Dedifferentiated amniotic fluid mesenchymal stem cell (primary cell): ENCODE results near the gene BTBD9.

Experiments used
- DNase-seq: peaks from one replicate; pipeline ENCODE4 v3.0.0-alpha.2; 2016; ENCODE audit errors: extremely low spot score

BTBD9 gene

DNA sequence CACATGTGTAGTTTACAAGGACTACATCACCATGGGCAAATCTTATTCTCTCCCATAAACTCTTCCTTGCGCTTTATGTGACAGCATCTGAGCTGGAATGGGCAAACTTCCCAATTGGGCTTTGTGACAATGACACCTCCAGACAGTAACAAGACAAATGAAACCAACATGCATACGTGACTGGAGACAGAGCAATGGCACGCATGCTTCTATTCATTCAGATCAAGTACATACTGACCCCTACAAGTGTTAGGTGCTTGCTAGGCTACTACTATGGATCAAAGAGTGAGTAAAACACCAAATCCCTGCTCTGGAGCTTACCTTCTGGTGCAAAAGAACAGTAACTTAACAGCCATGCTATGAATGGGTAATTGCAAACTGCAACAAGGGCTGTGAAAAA, 394.9 kb downstream of the BTBD9 start:
- DNase-seq: no peak

DNA sequence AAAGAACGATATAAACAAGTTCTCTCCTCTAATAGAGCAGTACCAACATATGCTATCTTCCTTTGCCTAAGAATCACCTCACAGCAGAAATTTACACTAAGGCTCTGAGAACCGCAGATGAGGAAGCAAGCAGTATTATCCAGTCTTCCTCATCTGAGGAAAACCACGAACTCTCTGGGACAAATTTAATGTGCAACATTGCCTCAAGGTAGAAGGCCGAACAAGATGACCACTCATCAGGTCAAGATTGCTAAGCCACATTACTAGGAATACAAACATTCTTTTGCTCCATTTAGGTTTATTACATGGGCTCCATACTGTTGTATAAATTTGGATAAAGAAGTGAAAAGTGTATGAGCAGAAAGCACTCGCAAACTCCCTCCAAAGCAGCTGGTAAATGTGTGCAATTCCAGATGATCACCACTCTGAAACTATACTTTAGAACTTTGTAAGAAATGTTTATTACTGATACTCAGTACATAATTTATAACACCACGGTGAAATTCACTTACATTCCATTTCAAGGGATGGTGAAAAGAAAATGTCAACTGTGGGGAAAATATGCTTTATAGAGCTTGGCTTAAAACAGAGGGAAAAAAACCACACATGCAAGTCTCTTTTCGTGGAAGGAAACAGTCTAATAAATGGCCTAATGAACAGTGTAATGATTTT, 398.4 kb downstream of the BTBD9 start:
- no peak for DNase-seq

DNA sequence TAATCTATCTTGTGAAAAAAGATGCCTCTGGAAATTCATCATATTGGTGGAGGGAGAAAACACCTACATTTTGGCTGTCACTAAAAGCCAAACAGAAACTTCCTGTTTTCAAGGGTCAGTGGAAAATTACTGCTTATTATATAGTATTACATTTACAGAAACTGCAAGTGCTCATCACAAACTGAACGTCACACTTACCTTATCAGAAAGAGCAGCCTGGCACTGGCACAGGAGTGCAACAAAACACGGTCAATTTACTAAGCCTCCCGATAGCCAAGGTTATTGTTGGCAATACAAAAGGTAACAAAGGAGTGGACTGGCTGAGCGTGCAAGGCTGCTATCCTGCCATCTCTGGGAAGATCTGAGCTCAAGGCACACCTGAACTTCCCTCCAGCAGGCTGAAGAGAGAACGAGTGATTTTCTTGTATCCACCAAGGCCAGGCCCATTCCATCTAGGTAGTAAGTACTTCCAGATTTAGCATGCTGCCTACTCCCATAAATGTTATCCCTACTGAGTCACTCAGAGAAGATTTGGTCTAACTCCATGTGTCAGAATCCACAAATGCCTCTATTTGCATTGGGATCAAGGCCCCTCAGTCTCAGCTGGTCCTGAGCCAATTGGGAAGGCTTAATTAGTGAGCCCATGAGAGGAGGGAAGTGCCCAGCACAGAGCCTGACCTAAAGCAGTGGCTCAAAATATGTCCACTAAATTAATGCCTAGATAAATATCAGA, 399.8 kb downstream of the BTBD9 start:
- no peak for DNase-seq

DNA sequence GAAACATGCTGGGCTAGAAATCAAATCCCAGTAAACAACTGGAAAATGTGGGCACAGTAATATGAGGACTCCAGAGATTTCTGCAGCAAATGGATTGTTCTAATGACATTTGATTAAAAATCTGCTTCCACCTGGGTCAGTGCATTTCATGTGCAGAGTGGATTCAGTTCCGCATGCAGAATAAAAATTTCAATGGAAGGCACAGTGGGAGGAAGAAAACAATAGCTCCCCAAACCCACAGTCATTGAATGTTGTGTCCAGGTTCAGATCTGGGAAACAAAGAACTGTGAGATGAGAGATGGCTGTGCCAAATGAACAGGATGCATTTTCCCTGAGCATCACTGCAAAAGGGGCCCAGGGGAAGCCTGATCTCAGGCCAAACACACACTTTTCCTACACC, 403.1 kb downstream of the BTBD9 start:
- no peak for DNase-seq

DNA sequence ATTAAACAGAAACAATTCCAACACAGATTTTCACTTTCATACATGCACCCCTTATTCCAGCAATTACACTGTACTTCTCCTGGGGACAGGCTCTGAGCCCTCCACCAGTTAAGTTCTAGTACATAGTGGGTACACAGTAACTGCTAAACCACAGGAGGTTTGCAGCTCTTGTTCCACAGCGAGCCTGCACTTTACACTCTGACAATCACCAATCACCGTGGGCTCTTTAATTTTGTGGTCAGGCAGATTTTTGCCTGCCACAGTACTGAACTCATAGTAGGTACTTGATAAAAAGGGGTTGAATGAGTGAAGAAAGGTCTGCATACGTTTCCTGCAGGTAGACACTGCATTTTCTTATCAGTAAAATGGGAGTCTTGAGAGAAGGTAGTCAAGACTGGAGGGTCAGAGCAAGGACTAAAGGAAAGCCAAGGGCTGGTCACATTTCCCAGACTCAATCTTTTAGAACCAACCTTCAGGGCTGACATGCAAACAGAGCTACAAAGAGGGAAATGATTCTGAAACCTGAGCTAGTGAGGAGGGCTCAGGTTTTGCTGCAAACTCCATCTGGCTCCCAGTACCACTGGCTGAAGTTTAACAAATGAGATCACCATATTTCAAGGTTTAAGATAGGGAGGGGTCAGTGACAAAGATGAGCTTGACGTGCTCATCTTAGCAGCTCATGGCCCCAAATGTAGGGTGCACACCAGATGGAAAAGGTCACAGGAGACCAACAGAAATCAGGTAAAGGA, 404.6 kb downstream of the BTBD9 start:
- DNase-seq: no peak

DNA sequence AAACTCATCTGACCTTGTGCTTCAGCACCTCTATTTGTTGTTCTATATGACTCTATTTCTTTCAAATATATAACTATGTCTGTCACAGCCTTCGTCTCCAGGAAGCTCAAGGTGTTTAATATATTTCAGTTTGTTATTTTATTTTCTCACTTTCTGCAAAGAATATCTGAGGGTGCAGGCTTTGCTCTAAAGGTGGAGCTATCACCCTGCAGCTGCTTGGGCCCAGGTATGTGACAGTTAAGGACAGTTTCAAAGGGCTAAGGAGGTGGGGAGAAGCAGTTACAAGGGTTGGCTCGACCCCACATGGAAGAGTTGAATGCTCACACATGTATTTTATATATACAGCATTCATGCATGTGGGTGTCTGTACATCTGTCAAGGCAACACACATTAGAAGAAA, 405.6 kb downstream of the BTBD9 start:
- no peak for DNase-seq

DNA sequence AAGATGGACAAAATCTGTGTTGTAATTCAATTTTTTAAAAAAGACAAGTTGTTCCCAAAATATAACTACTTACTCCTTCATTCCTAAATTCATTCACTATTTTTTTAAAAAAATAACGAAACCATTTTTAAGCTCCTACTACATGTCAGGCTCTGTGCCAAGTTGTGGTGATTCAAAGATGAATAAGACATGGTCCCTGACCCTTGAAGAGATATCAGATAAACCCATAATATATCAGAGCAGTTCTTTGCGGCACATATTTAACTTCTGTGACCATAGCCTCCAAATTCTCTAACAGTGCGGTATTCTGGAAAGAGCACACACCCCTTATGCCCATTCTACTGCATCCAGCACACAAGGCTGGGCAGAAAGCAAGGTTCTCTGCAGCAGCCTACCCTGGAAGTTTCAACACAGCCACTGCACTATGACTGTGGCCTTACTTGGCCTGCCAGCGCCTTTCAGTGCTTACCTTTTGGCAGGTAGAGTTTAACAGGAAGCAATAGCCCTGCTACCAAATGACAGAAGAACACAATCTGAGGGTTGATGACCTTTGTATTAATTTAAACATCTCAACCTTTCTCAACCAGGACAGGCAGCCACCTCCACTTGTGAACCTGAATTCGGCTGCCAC, 406.5 kb downstream of the BTBD9 start:
- DNase-seq: no peak

DNA sequence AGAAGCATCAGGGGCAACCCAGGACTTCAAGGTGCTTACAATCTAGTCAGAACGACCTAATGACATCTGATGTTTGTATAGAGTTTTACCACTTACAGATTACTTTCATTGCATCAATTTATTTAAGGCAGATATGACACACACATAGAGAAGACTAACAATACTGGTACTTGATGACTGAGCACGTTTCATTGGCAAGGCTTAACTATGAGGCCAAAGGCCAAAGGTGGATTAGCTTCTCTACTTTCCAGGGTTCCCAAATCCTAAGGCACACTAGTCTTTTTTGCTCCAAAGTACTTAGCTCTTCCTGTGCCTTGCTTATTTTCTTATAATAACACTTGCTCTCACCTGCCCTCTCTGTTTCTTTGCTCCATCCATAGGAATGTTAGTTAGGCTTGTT, 414.0 kb downstream of the BTBD9 start:
- no peak for DNase-seq

DNA sequence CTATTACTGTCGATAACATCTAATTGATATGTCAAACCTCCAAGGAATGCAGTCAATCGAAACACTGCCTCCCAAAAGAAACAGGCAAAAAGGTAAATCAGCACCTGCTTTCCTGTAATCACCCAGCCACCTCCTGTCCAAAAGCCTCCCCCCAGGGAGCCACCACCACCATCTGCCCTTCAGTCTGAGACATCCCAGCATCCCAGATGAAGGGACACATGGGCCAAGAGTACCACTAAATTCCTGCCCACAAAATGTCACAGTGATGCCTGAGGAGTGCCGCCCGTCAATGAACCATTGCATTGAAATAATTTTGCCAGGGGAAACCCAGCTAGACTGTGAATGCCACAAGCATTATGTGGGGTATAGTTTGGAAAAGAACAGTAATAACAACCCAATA, 418.5 kb downstream of the BTBD9 start:
- DNase-seq: no peak

DNA sequence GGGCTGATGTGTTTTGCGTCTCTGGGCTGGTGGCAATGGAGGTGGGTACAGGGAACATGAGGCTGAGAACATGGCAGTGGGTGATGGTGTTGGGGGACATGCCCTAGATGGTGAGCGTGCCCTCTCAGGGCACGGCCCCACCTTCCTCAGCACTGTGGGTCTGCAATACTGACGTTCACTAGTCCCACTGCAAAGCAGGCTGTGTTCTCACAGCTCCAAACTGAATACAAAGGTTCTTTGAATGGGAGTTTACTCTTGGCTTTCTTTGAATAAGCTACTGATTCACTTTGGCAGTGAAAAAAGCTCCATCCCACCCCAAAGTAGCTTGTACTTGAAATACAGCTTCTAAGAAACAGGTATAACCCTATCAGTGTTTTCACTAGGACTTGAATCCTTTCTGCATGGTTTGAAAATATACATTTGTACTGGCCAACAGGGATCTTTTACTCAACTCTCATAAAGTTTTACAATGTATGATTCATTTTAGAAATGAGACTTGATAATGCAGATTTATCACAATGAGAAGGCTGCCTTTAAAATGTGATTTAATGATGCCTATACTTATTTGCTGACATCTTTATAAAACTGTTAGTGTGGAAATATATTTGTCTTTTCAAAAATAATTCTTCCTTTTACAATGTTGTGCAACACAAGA, 419.5 kb downstream of the BTBD9 start:
- no peak for DNase-seq

DNA sequence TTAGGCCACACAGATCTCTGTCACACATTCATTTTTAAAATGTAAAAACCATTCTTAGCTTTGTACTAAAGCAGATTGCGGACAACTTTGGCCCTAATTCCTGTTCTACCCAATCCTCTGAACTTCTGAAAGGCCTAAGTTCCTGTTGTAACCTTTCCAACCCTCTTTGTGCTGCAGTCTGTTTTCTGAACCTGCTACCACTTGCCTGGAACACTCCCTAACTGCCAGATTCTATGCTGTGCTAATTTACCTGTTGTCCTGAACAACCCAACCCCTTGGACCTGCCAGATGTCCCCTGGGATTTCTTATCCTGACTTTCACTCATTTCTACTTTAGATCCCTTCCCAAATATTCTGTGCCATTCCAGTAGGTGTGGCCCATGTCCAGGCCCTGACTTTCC, 421.5 kb downstream of the BTBD9 start:
- no peak for DNase-seq

DNA sequence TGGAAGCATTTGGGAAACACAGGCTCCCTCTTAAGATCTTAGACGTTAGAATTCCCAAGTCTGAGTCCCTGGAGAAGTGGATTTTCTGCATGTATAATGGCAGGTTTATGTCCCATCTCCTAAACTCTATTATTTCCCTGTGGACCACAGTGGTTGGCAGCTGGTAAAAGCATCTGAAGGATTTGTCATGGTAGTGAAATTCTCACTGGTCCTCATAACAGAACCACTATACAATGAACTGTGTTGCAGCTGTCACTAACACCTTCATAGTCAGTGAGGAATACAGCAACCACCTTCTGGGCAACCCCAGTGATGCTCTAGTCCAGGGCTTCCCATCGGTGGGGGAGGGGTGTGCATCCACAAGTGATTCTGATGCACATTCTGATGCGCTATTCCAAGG, 423.3 kb downstream of the BTBD9 start:
- DNase-seq: no peak

DNA sequence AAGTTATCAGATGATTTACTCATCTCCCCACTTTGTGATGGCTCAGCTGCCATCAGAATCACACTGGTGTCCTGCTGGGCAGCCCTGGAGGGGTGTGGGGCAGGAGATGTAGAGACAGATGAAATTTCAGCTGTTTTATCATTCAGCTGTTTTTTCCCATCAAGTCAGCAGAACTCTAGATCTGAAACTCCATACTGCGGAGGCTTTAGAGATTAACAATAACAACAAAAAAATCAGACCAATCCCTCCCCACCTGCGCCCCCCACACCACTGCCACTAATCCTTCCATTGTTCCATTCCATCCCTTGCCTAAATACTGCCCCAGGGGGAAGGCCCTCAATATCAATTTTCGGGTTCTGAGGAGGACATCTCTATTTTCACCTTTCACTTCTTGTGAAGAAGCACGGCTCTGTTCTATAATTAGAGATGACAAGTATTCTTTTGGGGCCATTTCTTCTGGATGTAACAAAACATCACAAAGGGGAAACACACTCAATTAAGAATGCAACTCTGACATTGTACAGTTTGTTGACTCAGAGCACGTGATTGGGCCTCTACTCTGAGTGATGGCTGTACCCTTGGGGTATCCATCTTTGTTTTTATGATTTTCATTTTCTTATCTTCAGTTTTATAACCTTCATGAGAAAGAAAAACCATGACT, 423.9 kb downstream of the BTBD9 start:
- DNase-seq: no peak

DNA sequence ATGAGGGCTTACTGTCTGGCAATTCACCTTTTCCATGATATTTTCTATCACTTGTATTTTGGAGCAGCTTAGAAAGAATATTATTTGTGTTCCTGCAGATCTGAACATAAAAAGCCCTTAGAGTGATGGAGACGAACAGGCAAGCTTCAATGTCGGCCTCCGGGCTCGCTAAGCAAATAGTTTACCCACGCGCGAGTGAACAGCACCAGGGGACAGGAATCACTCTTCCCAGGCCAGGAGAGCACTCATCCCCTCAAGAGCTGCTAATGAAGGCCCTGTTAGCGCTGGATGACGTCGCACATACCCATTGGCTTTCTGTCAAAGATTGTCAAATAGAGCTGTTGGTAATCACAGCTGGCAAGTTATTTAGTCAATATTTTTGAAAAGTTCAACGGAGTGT, 424.5 kb downstream of the BTBD9 start:
- no peak for DNase-seq

DNA sequence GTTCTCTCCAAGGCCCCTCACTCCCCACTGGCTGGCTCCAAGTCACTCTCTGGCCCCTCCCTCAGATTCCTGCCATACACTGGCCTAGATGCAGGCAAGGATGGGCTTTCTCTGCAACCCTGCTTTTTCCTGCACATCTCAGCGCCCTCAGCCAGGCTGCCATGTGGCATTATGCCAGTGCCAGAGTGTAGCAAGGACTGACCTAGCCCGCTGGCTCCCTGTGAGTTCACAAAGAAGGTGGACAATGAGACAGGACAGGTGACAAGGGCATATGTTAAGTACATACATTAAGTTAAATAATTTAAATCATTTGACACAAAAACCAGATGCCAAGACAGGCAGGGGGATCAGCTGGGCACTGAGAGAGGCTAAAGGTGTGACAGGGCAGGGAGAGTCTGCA, 425.6 kb downstream of the BTBD9 start:
- DNase-seq: no peak

DNA sequence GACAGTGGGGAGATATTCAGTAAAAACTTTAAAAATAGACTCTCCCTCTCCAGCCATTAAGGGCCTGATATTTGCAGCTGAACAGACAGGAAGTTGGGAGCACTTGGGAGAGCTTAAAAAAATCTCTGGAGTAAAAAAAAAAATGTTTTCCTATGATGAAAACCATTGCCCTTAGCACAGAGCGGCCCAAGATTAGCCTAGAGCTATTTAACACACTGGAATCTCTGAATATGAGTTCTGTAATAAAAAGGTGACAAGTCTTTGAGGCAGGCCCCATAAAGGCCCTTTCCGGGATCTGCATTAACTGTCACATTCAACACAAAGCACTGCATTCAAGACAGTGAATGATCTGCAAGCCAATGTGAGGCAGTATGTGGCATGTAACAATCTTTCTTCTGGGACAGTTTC, 426.5 kb downstream of the BTBD9 start:
- no peak for DNase-seq

DNA sequence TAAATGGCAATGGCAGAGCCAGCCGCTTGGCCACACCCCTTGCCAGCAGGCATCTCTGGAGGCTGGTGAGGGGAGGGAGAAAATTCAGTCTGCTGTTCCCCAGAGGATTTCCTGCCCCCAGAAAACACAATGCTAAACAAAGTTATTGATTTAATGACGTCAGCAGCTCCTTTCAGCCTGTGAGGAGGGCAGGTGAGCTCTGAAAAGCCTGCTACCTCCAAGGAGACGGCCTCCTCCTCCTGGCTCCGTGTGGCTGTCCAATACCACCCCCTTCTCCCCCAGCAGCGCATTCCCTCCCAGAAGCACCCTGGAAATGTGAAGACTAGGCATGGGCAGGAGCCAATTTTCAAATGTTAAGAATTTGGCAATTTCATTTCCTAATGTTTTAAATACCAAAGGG, 427.1 kb downstream of the BTBD9 start:
- no peak for DNase-seq

DNA sequence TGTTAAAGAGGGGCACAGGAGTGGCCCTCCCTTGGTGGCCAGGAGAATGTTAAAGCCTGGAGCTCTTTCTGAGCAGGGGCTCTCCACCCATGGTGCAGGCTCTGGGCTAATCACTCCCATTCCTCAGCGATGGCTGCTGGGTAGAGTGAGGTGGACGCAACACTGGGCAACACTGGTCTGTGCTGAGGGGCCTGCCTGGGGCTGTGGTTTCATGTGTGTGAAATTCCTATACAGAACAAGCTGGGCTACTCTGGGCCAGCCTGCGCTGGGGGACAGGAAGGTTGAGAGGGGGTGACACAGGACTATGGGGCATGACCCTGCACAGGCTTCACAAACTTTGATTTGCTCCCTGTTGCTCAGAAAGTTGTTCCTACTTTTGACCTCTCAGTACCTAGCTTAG, 427.6 kb downstream of the BTBD9 start:
- DNase-seq: no peak

DNA sequence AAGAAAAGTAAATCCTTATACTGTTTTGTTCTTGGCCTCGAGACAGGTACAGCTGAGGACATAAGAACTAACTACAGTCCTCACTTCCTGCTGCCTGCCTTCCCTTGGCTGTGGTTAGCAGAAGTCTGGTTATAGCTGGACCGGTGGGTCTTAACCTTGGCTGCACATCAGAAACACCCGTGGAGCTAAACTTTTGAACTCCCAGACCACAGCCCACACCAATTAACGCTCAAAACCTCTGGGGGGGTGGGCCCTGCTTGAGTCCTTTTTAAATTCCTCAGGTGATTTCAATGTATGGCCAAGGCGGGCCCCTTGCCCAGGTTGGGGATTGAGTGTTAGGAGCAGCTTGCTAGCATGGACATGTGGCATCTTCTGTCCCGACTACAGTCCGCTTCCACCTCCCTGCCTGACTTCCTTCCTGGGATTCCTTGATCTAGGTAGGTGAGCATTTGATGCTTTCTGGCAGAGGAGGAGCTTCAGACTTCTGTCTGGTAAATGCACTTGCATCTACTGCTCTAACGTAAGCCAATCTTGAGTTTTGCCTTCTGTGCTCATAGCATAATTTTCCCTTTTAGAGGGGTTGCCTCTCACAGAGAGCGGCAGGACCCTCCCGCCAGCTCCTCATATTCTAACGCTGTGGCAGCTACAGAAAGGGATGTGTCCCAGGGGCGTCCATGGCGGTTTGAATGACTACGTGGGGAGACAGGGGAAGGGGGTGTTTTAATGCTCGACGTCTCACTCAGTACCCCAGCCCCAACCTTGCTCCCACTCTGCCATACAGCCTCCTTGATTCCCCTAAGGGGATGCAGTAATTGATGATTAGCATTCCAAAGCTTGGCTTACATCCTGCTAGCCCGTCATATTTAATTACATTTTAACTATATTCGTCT, 430.1 kb downstream of the BTBD9 start:
- DNase-seq: no peak

DNA sequence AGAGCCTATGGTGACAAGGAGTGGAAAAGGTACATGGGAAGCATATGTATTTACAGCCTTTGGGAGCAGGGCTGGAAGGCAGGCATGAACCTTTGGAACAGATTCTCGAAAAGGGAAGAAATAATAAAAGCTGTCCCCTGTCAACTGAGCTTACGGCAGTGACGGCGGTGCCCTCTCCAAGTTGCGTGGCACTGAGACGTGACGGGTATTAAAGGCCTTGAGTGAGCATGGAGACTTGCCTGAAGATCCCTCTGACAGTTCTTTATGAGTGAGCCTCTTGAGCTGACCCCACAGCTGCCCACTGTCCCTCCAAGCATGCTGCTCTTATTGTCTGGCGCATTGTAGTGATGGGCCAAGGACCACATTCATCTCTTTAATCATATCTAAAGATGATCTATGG, 431.7 kb downstream of the BTBD9 start:
- no peak for DNase-seq

DNA sequence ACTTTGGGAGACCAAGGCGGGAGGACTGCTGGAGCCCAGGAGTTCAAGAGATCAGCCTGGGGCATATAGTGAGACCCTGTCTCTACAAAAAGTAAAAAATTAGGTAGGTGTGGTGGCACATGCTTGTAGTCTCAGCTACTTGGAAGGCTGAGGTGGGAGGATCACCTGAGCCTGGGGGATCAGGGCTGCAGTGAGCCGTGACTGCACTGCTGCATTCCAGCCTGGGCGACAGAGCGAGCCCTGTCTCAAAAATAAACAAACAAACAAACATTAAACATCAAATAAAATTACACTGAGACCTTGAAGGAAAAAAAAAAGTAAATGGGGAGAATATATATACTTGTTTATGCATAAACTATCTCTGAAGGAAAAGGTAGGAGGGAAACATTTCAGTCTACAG, 432.4 kb downstream of the BTBD9 start:
- DNase-seq: no peak
